IPS-NIHi11 (cell line): ENCODE measurements around the gene SLC66A2.
"Not testable (repeated sequence)": the region's sequence is repeated elsewhere in the genome, so short reads cannot be mapped to it uniquely, and the experiment has no call there.

Source experiments
- DNase-seq: peaks from one replicate; pipeline ENCODE4 v3.0.0; 2012; ENCODE audit warnings: mixed read lengths, low spot score

The SLC66A2 gene

DNA sequence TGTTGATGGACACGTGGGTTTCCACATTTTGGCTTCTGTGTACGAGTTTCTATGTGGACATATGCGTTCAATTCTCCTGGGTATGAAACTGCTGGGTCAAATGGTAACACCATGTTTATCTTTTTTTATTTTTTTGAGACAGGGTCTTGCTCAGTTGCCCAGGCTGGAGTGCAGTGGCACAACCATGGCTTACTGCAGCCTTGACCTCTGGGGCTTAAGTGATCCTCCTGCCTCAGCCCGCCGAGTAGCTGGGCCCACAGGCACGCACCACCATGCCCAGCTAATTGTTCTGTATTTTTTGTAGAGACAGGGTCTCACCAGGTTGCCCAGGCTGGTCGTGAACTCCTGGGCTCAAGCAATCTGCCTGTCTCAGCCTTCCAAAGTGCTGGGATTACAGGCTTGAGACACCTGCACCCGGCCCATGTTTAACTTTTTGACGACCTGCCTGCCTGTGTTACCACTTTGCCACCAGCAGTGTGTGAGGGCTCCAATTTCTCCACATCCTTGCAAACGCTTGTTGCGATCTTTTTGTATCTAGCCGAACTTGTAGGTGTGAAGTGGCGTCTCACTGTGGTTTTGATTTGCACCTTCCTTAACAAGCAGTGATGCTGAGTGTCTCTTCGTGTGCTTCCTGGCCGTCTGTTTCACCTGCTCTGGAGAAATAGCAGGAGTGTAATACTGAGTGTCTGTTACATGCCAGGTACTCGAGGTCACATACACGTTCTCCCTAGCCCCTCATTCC lies 19.9 kb upstream of the SLC66A2 start:
- no peak for DNase-seq

GRCh38 chr18:79970419-79971133 lies 19.1 kb upstream of the SLC66A2 start:
- DNase-seq = no peak

DNA sequence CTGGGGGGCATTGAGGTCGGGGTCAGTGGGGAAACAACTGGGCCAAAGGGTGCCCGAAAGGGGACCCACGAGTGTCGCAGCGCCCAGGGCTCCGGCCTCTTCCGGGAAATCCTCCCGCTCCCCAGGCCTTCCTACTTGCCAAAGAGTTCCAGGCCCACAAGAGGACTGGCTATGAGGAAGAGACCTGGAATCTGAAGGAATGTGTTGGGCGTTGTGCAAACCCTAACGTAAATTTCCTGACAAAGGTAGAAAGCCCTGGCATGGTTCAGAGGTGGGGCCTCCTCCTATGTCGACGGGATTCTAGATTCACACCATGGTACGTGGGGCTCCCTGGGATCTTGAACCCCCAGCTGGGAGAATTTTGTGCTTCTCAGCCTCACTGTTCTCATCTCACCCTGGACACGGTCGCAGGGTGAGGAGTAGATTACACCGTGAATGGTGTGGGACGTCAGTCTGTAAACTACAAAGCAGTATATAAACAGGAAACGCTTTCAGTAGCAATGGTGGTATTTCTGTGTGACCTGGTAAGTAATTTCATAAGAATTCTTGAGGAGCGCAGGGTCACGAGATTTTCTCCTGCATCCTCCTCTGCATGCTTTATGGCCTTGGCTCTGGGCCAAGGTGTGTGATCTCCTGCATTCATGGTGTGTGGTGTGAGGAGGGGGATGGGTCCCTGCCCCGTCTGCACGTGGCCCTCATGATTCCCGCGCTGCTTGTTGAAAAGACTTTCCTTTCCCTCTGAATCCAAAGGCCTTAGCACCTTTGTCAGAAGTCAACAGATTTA lies 13.9 kb upstream of the SLC66A2 start:
- peak; percentile 53 for DNase-seq

DNA sequence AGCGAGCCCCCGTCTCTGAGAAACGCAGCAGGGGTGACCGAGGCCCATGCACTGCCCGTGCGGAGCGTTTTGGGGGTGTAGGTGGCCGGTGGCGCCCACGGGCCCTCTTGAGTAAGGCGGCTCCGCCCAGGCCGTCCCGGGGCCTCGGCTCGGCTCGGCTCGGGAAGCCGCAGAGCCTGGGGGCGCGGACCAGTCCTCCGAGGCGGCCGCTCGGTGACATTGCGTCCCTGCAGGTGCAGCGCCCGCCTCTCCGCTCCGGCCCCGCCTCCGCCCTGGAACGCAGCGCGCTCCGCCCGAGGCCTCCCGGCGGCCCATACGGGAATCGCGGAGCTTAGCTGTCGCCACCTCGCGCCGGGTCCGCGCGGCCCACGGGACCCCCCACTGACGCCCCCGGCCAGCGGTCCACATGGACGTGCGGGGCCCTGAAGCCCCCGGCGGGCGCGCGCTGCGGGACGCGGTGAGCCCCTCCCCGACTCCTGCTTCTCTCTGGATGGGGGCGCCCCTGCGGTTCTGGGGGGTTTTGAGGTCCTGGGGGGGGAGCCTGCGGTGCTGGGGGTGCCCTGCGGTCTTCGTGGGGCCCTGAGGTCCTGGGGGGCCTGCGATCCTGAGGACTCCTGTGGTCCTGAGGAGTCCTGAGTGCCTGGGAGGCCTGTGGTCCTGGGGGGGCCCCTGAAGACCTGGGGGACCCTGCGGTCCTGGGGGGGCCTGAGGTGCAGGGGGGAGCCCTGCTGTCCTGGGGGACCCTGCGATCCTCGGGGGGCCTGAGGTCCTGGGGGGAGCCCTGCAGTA lies 13.1 kb upstream of the SLC66A2 start, which contains the start of gene HSBP1L1:
HSBP1L1 (plus strand) TSS at position 314 of the 789 bp plus-strand sequence; CDS start at position 407, 93 bp downstream.
- DNase-seq = peak; percentile 87

- no peak for DNase-seq
These were observed 12.3 kb upstream of the SLC66A2 start for GRCh38 chr18:79963658-79964329.

GRCh38 chr18:79962835-79963657 lies 11.6 kb upstream of the SLC66A2 start:
- no peak for DNase-seq

DNA sequence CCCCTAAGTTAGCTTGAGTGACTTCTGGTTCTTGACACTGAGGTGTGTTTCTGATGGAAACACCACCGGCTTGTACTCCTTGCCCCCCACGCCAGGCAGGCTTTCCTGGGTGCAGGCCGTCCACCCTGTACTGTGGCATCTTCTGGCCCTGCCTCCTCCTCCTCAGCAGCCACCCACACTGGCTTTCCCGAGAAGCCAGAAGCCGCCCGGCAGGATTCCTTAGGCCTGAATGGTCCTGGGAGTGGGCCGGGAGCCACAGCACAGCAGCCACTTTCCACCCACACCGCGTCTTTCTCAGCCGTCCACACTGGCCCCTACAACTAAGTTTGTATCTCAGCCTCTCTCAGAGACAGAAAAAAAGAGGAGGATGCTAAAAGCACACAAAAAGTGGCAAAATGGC lies 10.9 kb upstream of the SLC66A2 start:
- DNase-seq = peak; percentile 46

DNA sequence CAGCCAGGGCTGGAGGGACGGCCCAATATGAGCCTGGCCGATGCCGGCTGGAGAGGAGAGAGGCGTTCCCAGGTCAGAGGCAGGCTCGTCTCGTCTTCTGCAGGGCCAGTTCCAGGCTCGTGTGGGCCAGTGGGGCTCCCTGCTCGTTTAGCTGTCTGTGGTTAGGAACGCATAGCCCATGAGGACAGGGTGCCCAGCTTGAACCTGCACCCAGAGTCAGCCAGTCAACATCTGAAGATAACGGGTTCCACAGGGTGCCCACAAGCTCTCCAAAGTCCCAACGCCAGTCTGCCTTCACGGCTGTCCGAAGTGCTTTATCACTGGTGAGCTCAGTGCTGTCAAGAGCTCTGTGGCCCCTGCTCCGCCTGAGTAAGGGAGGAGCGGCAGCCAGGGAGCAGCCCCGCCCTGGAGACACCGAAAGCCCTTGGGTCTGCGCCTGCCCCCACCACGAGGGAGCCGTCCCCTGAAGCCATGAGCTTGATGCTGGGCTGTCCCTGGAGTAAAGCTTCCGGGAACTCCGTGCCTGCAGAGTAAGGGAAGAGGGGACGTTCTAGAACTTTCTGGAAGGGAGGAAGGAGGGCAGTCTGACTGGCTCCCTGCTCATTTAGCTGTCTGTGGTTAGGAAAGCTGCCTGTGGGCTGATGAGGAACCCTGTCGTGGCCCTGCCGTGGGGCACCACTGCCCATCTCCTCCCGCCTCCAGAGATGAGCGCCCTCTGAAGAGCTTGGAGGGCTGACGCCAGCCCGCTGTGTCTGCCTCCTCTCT lies 10.3 kb upstream of the SLC66A2 start:
- no peak for DNase-seq

DNA sequence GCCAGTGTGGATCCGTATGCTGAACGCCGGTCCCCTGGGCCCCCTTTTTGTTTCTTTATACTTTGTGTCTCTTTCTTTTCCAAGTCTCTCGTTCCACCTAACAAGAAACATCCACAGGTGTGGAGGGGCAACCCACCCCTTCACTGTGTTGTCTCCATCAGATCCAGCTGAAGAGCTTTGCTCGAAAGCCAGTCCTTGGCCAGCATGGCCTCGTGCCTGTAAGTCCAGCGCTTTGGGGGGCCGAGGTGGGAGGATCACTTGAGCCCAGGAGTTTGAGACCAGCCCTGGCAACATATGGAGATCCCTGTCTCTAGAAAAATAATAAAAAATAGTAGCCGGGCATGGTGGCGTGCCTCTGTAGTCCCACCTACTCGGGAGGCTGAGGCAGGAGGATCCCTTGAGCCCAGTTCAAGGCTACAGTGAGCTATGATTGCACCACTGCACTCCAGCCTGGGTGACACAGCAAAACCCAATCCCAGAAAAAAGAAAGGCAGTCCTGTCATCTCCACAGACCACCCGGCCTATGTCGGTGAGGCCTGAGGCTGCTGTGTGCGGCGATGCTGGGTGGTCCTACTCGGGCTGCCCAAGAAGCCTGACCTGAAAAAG lies 9.6 kb upstream of the SLC66A2 start:
- DNase-seq = no peak

GRCh38 chr18:79960161-79960801 lies 8.8 kb upstream of the SLC66A2 start:
- DNase-seq = not testable (repeated sequence)

GRCh38 chr18:79958981-79959380 lies 7.5 kb upstream of the SLC66A2 start:
- no peak for DNase-seq

DNA sequence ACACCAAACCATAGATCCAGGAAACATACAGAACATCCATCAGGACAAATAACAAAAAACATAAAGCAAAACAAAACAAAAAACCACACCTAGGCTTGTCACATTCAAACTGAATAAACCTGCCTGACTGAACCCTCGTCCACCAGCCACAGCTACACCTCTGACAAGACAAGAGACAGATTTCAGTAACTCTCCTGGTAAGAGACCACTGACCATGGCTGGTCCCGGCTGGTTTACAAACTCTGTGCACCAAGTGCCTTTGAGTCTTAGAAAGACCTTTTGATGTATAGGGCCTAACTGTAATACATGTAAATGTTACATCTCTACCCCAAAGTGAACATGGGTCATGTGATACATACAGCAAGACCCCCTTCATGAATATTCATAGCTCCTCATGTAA lies 4.8 kb upstream of the SLC66A2 start:
- no peak for DNase-seq

GRCh38 chr18:79955302-79956075 lies 4.0 kb upstream of the SLC66A2 start:
- DNase-seq = no peak

DNA sequence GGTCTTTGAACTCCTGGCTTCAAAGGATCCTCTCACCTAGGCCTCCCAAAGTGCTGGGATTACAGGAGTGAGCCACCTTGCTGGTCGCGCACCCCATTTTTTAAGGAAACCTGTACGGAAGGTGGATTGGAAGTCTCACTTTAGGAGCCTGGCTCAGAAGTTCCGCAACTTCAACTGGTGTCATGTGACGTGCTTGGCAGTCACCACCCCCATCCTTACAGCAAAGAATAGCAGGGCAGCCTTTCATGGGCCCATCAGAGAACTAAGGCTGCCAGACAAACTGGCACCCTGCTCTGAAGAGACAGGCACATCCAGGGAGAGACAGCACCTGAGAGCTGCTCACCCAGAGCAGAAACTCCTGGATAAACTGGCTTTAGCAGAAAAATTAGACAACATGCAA lies 3.3 kb upstream of the SLC66A2 start:
- no peak for DNase-seq

GRCh38 chr18:79953971-79954651 lies 2.7 kb upstream of the SLC66A2 start:
- DNase-seq = no peak

DNA sequence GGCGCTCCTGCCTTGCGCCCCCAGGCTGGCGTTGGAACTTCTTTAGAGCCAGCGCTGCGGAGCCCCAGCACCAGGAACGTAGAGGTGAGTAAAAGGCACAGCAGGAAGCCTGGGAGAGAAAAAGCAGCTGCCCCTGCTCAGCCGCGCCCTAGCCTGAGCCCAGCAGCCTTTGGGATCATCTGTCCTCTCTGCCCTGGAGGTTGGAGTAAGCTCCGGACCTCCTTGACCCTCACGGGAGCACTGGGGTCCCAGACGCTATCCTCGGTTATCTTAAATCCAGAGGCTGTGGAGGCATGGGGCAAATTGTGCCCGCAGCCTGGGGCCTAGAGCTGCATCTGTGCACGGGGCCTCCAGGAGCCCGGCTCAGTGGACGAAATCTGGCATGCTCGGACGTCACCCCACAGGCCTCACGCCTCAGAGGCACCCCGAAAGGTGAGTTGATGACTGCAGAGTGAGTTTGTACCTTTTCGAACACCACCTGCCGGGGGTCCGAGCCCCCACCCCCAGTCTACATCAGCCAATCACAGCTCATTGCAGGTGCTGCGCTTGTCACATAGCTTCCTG lies 1.6 kb upstream of the SLC66A2 start:
- no peak for DNase-seq

DNA sequence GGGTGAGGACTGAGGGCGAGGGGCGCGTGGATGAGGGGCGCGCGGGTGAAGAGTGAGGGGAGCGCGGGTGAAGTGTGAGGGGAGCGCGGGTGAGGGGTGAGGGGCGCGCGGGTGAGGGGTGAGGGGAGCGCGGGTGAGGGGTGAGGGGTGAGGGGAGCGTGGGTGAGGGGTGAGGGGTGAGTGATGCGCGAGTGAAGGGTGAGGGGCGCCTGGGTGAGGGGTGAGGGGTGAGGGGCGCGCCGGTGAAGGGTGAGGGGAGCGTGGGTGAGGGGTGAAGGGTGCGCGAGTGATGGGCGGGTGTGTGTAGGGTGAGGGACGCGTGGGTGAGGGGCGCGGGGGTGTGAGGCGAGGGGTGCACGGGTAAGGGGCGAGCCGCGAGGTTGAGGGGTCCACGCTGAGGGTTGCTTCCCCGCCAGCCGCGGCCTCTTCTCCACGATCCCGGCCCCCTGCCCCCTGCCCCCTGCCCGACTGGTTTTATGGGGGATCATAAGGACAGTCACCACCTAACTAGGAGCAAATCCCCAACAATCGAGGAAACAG lies 1.1 kb upstream of the SLC66A2 start:
- DNase-seq = peak; percentile 64
